Measurements from ENCODE around the gene CAGE1.

The CAGE1 gene

DNA sequence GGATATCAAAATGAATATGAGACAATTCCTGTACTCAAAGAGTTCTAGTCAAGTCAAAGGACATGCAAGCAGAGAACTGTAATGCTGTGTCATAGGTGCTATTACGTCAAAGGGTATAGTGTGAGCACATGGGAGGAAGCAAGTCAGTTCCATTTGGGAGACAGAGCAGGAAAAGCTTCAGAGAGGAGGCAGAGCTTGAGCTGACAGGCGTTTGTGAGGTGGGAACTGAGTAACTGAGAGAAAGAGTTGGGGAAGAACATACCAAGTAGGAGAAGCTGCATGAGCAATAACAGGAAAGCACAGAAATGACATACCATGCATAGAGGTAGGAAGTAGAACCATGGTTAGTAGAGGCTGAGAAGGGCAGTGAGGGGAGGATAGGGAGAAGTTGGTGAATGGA is 61.3 kb downstream of the CAGE1 start:
- no peak for TF ChIP-seq SIN3A (IDR thresholded peaks at IDR 0.05; ENCODE audit: borderline replicate concordance, insufficient read depth, low read length)
- TF ChIP-seq, protein P1, sequence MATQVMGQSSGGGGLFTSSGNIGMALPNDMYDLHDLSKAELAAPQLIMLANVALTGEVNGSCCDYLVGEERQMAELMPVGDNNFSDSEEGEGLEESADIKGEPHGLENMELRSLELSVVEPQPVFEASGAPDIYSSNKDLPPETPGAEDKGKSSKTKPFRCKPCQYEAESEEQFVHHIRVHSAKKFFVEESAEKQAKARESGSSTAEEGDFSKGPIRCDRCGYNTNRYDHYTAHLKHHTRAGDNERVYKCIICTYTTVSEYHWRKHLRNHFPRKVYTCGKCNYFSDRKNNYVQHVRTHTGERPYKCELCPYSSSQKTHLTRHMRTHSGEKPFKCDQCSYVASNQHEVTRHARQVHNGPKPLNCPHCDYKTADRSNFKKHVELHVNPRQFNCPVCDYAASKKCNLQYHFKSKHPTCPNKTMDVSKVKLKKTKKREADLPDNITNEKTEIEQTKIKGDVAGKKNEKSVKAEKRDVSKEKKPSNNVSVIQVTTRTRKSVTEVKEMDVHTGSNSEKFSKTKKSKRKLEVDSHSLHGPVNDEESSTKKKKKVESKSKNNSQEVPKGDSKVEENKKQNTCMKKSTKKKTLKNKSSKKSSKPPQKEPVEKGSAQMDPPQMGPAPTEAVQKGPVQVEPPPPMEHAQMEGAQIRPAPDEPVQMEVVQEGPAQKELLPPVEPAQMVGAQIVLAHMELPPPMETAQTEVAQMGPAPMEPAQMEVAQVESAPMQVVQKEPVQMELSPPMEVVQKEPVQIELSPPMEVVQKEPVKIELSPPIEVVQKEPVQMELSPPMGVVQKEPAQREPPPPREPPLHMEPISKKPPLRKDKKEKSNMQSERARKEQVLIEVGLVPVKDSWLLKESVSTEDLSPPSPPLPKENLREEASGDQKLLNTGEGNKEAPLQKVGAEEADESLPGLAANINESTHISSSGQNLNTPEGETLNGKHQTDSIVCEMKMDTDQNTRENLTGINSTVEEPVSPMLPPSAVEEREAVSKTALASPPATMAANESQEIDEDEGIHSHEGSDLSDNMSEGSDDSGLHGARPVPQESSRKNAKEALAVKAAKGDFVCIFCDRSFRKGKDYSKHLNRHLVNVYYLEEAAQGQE (IDR thresholded peaks at IDR 0.05; ENCODE audit: insufficient read depth in 1 of 2, low read depth in 2 of 2, low read length in 2 of 2), result no peak
- TF ChIP-seq FOXP2 (optimal IDR thresholded peaks at IDR 0.05; ENCODE audit: borderline replicate concordance, extremely low read depth, extremely low read length, insufficient read depth), result no peak
- no peak for TF ChIP-seq TAF1 (IDR thresholded peaks at IDR 0.05; ENCODE audit: borderline replicate concordance, insufficient read depth, low read length)
- no peak for TF ChIP-seq POLR2AphosphoS5 (IDR thresholded peaks at IDR 0.05; ENCODE audit: low read depth, low read length)

DNA sequence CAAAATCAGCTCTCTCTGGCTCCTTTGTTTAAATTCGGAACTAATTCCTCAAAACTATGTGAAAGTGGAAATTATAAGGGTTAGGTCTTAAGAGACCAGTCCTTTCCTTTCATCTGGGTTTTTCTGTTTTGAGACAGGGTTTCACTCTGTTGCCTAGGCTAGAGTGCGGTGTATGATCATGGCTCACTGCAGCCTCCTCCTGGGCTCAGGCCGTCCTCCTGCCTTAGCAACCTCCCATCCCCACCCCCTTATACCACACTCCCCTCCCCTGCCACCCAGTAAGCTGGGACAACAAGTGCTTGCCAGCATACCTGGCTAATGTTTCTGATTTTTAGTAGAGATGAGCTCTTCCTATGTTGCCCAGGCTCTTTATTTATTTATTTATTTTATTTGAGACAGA is 63.8 kb downstream of the CAGE1 start:
- TF ChIP-seq, protein P1 (IDR thresholded peaks at IDR 0.05; ENCODE audit: insufficient read depth in 1 of 2, low read depth in 2 of 2, low read length in 2 of 2), result no peak
- no peak for TF ChIP-seq POLR2AphosphoS5 (IDR thresholded peaks at IDR 0.05; ENCODE audit: low read depth, low read length)

DNA sequence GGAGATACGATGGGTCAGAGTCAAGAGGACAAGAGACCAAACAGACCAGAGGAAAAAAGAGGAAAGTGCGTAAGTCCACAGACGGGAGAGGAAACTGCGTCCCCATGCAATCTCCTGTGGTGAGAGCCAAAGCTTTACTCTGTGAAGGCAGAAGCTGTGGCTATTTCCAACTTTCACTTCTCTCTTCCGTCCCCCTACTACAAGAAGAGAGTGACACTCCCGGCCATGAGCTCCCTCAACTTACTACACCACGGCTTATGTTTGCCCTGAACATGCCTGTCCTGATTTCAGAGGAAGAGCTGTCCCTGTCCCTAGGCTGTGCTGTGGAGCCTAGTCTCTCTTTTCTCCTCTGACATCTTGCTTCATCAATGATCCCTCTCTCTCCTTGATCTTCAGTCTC is 65.0 kb downstream of the CAGE1 start:
- TF ChIP-seq SIN3A (IDR thresholded peaks at IDR 0.05; ENCODE audit: borderline replicate concordance, insufficient read depth, low read length) (no peak), TAF1 (IDR thresholded peaks at IDR 0.05; ENCODE audit: borderline replicate concordance, insufficient read depth, low read length) (no peak)

DNA sequence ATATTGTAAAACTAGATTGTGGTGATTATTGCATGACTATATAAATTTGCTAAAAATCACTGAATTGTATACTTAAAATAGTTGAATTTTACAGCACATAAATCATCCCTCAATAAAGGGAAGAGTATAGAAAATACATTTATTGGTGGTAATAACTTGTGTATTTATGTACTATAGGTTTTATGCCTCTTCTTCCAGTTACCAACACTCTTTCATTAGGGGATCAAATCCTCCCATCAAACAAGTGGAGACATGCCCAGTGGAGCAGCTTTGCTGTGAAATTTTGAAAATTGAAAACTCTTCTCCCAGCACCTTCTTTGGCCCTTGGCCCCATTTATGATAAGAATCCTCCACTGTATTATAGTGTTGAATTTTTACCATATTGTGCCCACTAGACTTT is 66.5 kb downstream of the CAGE1 start:
- TF ChIP-seq, protein P1 (IDR thresholded peaks at IDR 0.05; ENCODE audit: insufficient read depth in 1 of 2, low read depth in 2 of 2, low read length in 2 of 2), result no peak
- TF ChIP-seq TAF1 (IDR thresholded peaks at IDR 0.05; ENCODE audit: borderline replicate concordance, insufficient read depth, low read length), result no peak
- no peak for TF ChIP-seq POLR2AphosphoS5 (IDR thresholded peaks at IDR 0.05; ENCODE audit: low read depth, low read length)
- no peak for TF ChIP-seq SIN3A (IDR thresholded peaks at IDR 0.05; ENCODE audit: borderline replicate concordance, insufficient read depth, low read length)
- TF ChIP-seq FOXP2 (optimal IDR thresholded peaks at IDR 0.05; ENCODE audit: borderline replicate concordance, extremely low read depth, extremely low read length, insufficient read depth), result no peak

- TF ChIP-seq, protein P1 (IDR thresholded peaks at IDR 0.05; ENCODE audit: insufficient read depth in 1 of 2, low read depth in 2 of 2, low read length in 2 of 2), result no peak
- no peak for TF ChIP-seq POLR2AphosphoS5 (IDR thresholded peaks at IDR 0.05; ENCODE audit: low read depth, low read length)
- no peak for TF ChIP-seq FOXP2 (optimal IDR thresholded peaks at IDR 0.05; ENCODE audit: borderline replicate concordance, extremely low read depth, extremely low read length, insufficient read depth)
- TF ChIP-seq SIN3A (IDR thresholded peaks at IDR 0.05; ENCODE audit: borderline replicate concordance, insufficient read depth, low read length), result no peak
- TF ChIP-seq TAF1 (IDR thresholded peaks at IDR 0.05; ENCODE audit: borderline replicate concordance, insufficient read depth, low read length), result no peak
These were observed 72.0 kb downstream of the CAGE1 start for GRCh38 chr6:7317538-7317937.

Measured in PFSK-1 (cell line).